ENCODE measurements around the gene MARK2. TPM values are rescaled to one million over a fixed set of nuclear protein-coding genes. Genes with fewer than 3 reads are reported as not detected.

MARK2 gene
- total RNA-seq, 2 donors from 2014 or later = 32.2 to 33.9 TPM

GRCh38 chr11:63917692-63918506 lies 79.0 kb downstream of the MARK2 start:
- intact Hi-C loops (cut with DNase I) = no loop called here
- H3K9me3 ChIP-seq = no peaks in the 10 kb centered on the region
- TF ChIP-seq CTCF (IDR thresholded peaks at IDR 0.05) (no peak), POLR2A (IDR thresholded peaks at IDR 0.05) (peak in 2 of 3 donors; percentile 14 to 17)
- no peaks in the 10 kb centered on the region for H3K36me3 ChIP-seq (replicated peaks in 1 of 2; ENCODE audit: insufficient read depth in 1 of 2, low read depth in 2 of 2)
- ATAC-seq (peak; percentile 23), DNase-seq (peak; percentile 42 to 65 (median 61))
- no peaks in the 10 kb centered on the region for H3K27me3 ChIP-seq
- WGBS, 2 donors = 11% methylated on average over 49 of the region's 50 CpGs; no CpG with 5 or more reads in 1 of the 2 donors
- no peak overlapping the region for H3K4me3 ChIP-seq
- peak overlapping the region; percentile 58 to 67 (median 64) for H3K27ac ChIP-seq
- peaks cover 52% of the 10 kb centered on the region for H3K4me1 ChIP-seq

DNA sequence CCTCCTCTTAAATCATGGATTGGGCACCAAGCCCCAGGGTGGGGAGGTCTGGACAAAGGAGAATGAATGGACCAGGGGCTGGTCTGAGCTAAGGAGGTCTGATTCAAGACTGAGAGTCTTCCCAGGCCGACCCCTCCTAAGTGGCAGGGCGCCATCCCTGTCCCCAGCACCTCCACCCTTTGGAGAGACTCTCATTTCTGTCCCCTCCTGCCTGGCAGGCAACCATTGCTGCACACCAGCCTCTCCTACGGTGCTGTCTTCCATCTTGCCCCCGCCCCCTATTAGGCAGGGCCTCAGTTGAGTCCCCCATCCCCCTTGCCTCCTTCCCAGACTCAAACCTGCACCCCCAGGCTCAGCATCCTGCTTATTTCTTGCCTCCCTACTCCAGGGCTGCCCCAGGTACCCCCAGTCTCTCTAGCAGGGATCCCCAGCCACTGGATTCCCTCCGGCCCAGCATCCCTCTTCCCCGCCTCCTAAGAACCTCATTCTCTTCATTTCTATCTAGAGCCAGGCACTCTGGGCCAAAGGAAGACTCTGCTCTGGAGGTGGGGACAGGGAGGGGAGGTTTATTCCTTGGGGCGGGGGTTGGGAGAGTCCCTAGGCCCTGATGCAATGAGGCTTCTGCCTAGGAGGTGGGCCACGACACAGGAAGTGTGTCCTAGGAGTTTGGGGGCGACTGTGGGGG lies 79.7 kb downstream of the MARK2 start:
- Histone ChIP-seq H3K4me1 (peaks cover 52% of the 10 kb centered on the region), H3K27me3 (no peaks in the 10 kb centered on the region), H3K9me3 (no peaks in the 10 kb centered on the region), H3K36me3 (replicated peaks in 1 of 2; ENCODE audit: insufficient read depth in 1 of 2, low read depth in 2 of 2) (no peaks in the 10 kb centered on the region), H3K27ac (peak overlapping the region; percentile 58 to 67 (median 64)), H3K4me3 (no peak overlapping the region)
- DNase-seq (peak in 1 of 4 donors; percentile 17), ATAC-seq (no peak)
- intact Hi-C loops (cut with DNase I) = no loop called here
- TF ChIP-seq POLR2A (IDR thresholded peaks at IDR 0.05) (no peak), CTCF (IDR thresholded peaks at IDR 0.05) (no peak)
- WGBS, 2 donors = 58 to 62% methylated on average over 9 of the region's 9 CpGs

DNA sequence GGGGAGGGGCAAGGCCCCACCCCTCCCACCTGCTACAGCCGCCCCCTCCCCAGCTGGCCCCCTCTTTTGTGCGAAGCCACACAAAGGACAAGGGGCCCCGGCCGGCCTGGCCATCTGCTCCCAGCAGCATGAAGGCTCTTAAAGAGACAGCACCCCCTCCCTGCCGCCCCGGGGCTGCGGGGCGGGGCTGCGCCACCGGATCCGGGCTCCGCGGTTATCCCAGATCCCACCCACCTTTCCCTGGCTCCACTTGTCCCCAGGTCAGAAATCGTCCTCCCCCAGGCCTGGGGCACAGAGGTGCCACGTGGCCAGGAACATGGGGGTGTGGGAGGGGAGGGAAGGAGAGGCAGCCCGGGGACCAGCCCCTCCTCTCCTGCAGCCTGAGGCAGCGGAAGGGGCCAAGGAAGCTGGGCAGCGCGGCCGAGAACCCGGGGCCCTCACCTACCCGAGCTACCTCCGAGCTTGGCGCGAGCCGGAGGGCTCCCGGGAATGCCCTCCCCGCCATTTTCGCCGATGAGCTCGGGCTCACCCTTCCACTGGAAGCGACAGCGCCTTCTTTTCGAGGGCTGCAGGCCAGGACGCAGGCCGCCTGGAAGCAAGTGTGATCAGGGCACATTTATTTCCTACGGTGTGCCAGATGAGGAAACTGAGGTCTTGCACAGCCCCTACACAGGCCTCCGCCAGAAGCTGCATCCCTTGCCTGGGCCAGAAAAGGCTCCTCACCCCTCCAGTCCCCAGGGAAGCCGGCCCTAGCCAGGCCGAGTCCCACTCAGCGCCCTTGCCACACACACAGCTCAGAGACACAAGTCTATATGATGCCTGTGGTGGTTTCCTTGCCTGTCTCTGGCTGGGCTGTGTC lies 80.6 kb downstream of the MARK2 start:
- H3K27me3 ChIP-seq = no peaks in the 10 kb centered on the region
- H3K9me3 ChIP-seq = no peaks in the 10 kb centered on the region
- H3K27ac ChIP-seq = peak overlapping the region; percentile 19 to 67 (median 64)
- intact Hi-C loops (cut with DNase I) = no loop called here
- DNase-seq (peak in 2 of 4 donors; percentile 30 to 37), ATAC-seq (peak; percentile 1)
- 33 to 41% methylated on average over 10 to 39 of the region's 41 CpGs for WGBS, 2 donors
- H3K4me3 ChIP-seq = no peak overlapping the region
- H3K36me3 ChIP-seq (replicated peaks in 1 of 2; ENCODE audit: insufficient read depth in 1 of 2, low read depth in 2 of 2) = no peaks in the 10 kb centered on the region
- TF ChIP-seq POLR2A (IDR thresholded peaks at IDR 0.05) (no peak), CTCF (IDR thresholded peaks at IDR 0.05) (no peak)
- peaks cover 52% of the 10 kb centered on the region for H3K4me1 ChIP-seq

DNA sequence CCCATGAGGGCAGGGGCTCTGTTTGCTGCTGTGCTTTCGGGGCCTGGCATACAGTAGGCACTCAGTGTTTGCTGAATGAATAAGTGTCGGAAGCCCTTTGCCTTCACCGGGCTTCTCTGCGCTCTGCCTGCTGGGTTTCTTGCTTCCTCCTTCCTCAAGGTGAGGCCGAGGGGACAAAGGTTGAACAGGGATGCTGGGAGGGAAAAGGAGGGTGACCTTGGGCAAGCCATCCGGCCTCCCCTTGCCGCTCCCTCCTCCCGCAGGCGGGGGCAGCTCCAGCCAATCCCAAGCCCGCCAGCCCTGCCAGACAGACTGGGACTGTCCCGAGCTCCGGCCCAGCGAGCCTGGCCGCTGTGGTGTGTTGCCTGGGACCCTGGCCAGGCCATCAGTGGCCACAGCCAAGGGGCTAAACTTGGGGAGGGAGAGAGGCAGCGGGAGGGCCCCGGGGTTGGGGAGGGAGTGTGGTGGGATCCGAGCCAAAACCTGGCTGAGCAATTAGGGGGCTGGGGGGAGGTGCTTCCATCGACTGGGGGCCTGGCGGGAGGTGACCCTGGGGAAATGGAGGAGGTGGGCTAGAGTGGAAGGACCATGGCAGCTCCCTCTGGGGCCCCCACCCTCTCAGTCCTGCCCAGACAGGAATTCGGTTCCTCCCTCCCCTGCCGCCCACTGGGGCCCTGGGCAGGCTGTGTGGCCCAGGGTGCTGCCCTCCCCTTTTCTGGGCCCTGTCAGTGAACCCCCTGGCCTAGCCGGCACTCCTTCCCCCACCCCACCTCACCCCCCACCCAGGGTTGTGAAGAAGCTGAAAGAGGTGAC lies 81.4 kb downstream of the MARK2 start:
- TF ChIP-seq CTCF (IDR thresholded peaks at IDR 0.05) (no peak), POLR2A (IDR thresholded peaks at IDR 0.05) (no peak)
- H3K27ac ChIP-seq = peak overlapping the region; percentile 19 to 67 (median 64)
- WGBS, 2 donors = 10 to 18% methylated on average over 5 to 21 of the region's 22 CpGs
- peaks cover 52% of the 10 kb centered on the region for H3K4me1 ChIP-seq
- H3K27me3 ChIP-seq = no peaks in the 10 kb centered on the region
- H3K4me3 ChIP-seq = no peak overlapping the region
- ATAC-seq = peak; percentile 72
- H3K9me3 ChIP-seq = no peaks in the 10 kb centered on the region
- intact Hi-C loops (cut with DNase I) = no loop called here
- peak; percentile 74 to 91 (median 84) for DNase-seq
- no peaks in the 10 kb centered on the region for H3K36me3 ChIP-seq (replicated peaks in 1 of 2; ENCODE audit: insufficient read depth in 1 of 2, low read depth in 2 of 2)

All from body of pancreas (tissue), 4 donors.